WTC11 (cell line): Measurements from ENCODE around the gene ENTPD6.

Source experiments
- CREB1 ChIP-seq: sonication (generic); formaldehyde crosslinking; IDR thresholded peaks from 2 replicates; pipeline ENCODE4 v1.8.0; 2023; ENCODE audit warnings: mild to moderate bottlenecking, missing genetic modification reagents
- FOXK1 ChIP-seq: sonication (generic); formaldehyde crosslinking; IDR thresholded peaks from 2 replicates; pipeline ENCODE4 v1.8.0; 2022; ENCODE audit warnings: mild to moderate bottlenecking, moderate library complexity, missing genetic modification reagents
- IRF2 ChIP-seq: sonication (generic); formaldehyde crosslinking; IDR thresholded peaks from 2 replicates; pipeline ENCODE4 v1.8.0; 2022; ENCODE audit warnings: low read depth, missing genetic modification reagents, borderline replicate concordance
- SP1 ChIP-seq: sonication (generic); formaldehyde crosslinking; conservative IDR thresholded peaks from 2 replicates; pipeline ENCODE4 v1.8.1; 2022; ENCODE audit warnings: missing genetic modification reagents

DNA sequence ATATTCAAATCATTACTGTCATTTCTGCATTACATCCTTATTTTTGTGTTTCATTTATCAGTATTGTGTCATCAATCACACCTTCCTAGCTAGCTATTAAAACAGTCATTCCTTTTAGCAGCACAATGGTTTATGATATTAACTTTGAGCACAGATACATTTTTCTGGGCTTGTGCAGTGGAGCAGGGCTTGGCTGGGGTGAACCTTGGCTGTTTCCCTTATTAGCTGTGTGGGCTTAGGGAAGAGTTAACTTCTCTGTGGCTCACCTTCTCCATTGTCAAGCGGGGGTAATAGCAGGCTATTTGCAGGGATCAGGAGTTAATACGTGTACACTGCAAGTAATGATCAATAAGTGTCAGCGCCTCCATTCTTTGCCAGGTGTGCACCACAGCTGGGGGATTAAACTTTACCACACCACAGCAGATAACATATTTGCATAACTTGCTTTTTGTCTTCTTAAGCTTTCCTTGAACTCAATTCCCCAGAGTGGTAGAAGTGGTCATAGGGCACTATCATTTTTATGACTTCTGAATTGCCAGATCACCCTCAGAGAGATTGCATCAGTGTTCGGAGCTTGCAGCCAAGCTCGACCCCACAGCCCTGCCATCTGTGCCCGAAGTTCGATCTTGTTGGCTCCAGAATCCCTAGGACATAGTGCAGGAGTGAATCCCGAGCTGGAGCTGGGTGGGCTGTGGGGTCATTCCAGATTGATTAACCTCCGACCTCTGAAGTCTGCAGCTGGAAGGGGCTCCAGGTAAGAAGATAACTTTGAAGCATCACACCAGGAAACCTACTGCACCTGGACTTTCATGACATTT, 50.9 kb downstream of the ENTPD6 start:
- TF ChIP-seq CREB1 (no peak), FOXK1 (CRISPR knock-in tag) (no peak), IRF2 (CRISPR knock-in tag) (no peak), SP1 (CRISPR knock-in tag) (no peak)
